Measurements from ENCODE around the gene UCKL1.

Gene UCKL1

DNA sequence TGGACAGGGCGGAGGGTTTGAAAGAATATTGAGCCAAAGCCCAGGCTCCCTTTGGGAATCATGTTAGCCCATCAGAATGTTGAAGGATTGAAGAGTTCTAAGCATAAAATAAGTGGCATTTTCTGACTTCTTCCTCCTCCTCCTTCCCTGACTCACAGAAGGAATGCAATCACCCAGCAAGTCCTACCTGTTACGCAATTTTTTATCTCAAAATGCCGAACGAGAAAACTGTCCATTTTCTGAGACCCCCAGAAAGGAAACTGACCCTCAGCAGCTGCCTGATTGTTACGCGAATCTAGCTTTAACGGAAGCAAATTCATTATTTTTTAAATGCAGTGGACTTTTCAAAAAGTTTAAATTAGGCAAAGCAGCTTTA is 66.0 kb downstream of the UCKL1 start:
- DNase-seq (ENCODE audit: low read depth), result no peak
